ENCODE data around the gene TRMT13.

DNA sequence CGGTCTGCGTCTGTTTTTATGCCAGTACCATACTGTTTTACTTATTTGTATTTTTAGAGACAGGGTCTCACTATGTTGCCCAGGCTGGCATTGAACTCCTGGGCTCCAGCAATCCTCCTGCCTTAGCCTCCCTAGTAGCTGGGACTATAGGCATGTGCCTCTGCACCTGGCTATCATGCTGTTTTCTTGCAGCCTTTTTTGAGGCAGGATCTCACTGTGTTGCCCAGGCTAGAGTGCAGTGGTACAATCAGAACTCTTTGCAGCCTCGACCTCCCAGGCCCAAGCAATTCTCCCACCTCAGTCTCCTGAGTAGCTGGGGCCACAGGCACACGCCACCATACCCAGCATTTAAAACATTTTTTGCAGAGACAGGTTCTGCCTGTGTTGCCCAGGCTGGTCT, 50.4 kb downstream of the TRMT13 start:
- TF ChIP-seq TEAD4 (IDR thresholded peaks at IDR 0.05; ENCODE audit: borderline replicate concordance, insufficient read depth) (no peak), CTCF (IDR thresholded peaks at IDR 0.05) (no peak), GABPA (IDR thresholded peaks at IDR 0.05; ENCODE audit: low read depth) (no peak), EP300 (IDR thresholded peaks at IDR 0.05; ENCODE audit: borderline replicate concordance in 1 of 2, low read depth in 1 of 2, low read length in 1 of 2) (no peak), YY1 (IDR thresholded peaks at IDR 0.05; ENCODE audit: low read depth) (no peak), RFX5 (IDR thresholded peaks at IDR 0.05; ENCODE audit: low read length) (no peak), USF1 (IDR thresholded peaks at IDR 0.05; ENCODE audit: borderline replicate concordance, low read depth) (no peak), IRF3 (IDR thresholded peaks at IDR 0.05; ENCODE audit: low read depth, low read length) (no peak)
